Nucleus accumbens (tissue), 56 donors: ENCODE data around the gene ZFAND2B.
"Not testable (repeated sequence)": the region's sequence is repeated elsewhere in the genome, so short reads cannot be mapped to it uniquely, and the experiment has no call there.

ENCODE experiments used
- DNase-seq, 56 donors: peaks; one replicate each; lab custom pipeline; 2025; lab: John Stamatoyannopoulos, UW

ZFAND2B gene

GRCh38 chr2:219247678-219248642 is 41.4 kb downstream of the ZFAND2B start:
- no peak for DNase-seq

- no peak for DNase-seq
Measured at GRCh38 chr2:219248845-219249202, 42.2 kb downstream of the ZFAND2B start.

GRCh38 chr2:219249203-219249980 is 42.8 kb downstream of the ZFAND2B start:
- peak in 50 of 56 donors; percentile 14 to 76 (median 44) for DNase-seq

GRCh38 chr2:219250049-219250781 is 43.6 kb downstream of the ZFAND2B start:
- no peak for DNase-seq

GRCh38 chr2:219251656-219252055 is 45.1 kb downstream of the ZFAND2B start:
- no peak for DNase-seq

- DNase-seq: no peak
Measured at GRCh38 chr2:219252084-219252483, 45.5 kb downstream of the ZFAND2B start.

GRCh38 chr2:219252570-219252899 is 46.0 kb downstream of the ZFAND2B start:
- DNase-seq: peak in 10 of 56 donors; percentile 9 to 61 (median 17)

GRCh38 chr2:219252900-219253752 is 46.5 kb downstream of the ZFAND2B start, which contains the start of gene TUBA4B:
TSS of gene TUBA4B (plus strand) at chr2:219253243. CDS start at chr2:219253408, 165 bp downstream.
- DNase-seq: peak in 21 of 56 donors; percentile 20 to 61 (median 32)

- DNase-seq: peak; percentile 17 to 89 (median 70)
Measured at GRCh38 chr2:219253753-219254589, 47.4 kb downstream of the ZFAND2B start, which contains the start of gene TUBA4A. TSS of gene TUBA4A (minus strand) at chr2:219253918. CDS start at chr2:219253858, 60 bp downstream.

- no peak for DNase-seq
Measured at GRCh38 chr2:219254590-219255201, 48.1 kb downstream of the ZFAND2B start.

GRCh38 chr2:219258942-219259341 is 52.4 kb downstream of the ZFAND2B start:
- not testable (repeated sequence) for DNase-seq
